Tibial nerve (tissue), 4 donors: Measurements from ENCODE around the gene FRMD4B. TPM values are rescaled to one million over a fixed set of nuclear protein-coding genes. Genes with fewer than 3 reads are reported as not detected.
A peak's percentile ranks its signal among the peaks of the same experiment; 100 is the strongest.
"Not testable (repeated sequence)": the region's sequence is repeated elsewhere in the genome, so short reads cannot be mapped to it uniquely, and the experiment has no call there.

Source experiments
- DNase-seq, 2 donors: peaks; one replicate each; pipeline ENCODE4 v3.0.0-alpha.2; 2019; ENCODE audit warnings: low spot score in 2 of 2
- H3K27ac ChIP-seq, 4 donors: fragments of 200-600 bp; sonication (generic) in 3 of 4; one replicate each; pipeline ENCODE4 v1.5.1; 2017 to 2019; ENCODE audit warnings: mild to moderate bottlenecking in 1 of 4
- H3K27me3 ChIP-seq, 2 donors: fragments of 200-600 bp; sonication (generic) in 1 of 2; one replicate each; pipeline versions ENCODE4 v1.5.1 to v1.6.0; 2017 to 2019
- H3K36me3 ChIP-seq, 3 donors: fragments of 200-600 bp; sonication (generic); one replicate each; pipeline ENCODE4 v1.5.1; 2018 to 2019
- H3K4me1 ChIP-seq, 4 donors: fragments of 200-600 bp; sonication (generic) in 3 of 4; one replicate each; pipeline ENCODE4 v1.5.1; 2017 to 2019
- H3K4me3 ChIP-seq, 4 donors: fragments of 200-600 bp; sonication (generic) in 3 of 4; one replicate each; pipeline ENCODE4 v1.5.1; 2017 to 2019; ENCODE audit warnings: mild to moderate bottlenecking in 1 of 4, moderate library complexity in 1 of 4
- H3K9me3 ChIP-seq, 4 donors: fragments of 200-600 bp; sonication (generic) in 3 of 4; one replicate each; pipeline ENCODE4 v1.5.1; 2017 to 2019
- CTCF ChIP-seq, 5 experiments: fragments of 200-600 bp in 3 of 5; fragments of 450-650 bp in 2 of 5; sonication (generic) in 3 of 5; IDR thresholded peaks; one replicate each; pipeline ENCODE4 v1.5.1; 2016 to 2019; ENCODE audit warnings: antibody characterized with exemption in 5 of 5, mild to moderate bottlenecking in 3 of 5, moderate library complexity in 2 of 5
- EP300 ChIP-seq, 2 donors: sonication (generic); formaldehyde crosslinking; IDR thresholded peaks; one replicate each; pipeline ENCODE4 v1.6.1; 2017; ENCODE audit warnings: antibody characterized with exemption in 2 of 2, mild to moderate bottlenecking in 1 of 2
- POLR2A ChIP-seq, 2 donors: fragments of 450-650 bp; IDR thresholded peaks; one replicate each; pipeline ENCODE4 v1.6.1; 2017; ENCODE audit warnings: antibody characterized with exemption in 2 of 2, mild to moderate bottlenecking in 2 of 2, moderate library complexity in 2 of 2
- WGBS, 2 donors: methylation state at CpG; one replicate each; pipeline ENCODE4 v1.1.5; 2018; 5-methylcytosine and 5-hydroxymethylcytosine counted together
- total RNA-seq, 4 donors: library from RNA; depleted of rRNA; stranded (reverse); fragments of >200 nt; gene quantifications; one replicate each; pipeline ENCODE4 v1.1.0, GENCODE V29; 2016

FRMD4B gene
- total RNA-seq, 4 donors from 2014 or later, result 41.7 to 62.1 (median 56.1) TPM

GRCh38 chr3:69326855-69327300 is 59.0 kb downstream of the FRMD4B start:
- H3K27ac ChIP-seq, result peak overlapping the region in 3 of 4 donors; percentile 15 to 57 (median 45)

GRCh38 chr3:69325151-69325550 is 60.7 kb downstream of the FRMD4B start:
- Histone ChIP-seq H3K4me1 (peaks cover 0 to 62% (median 11%) of the 10 kb centered on the region in 4 donors), H3K4me3 (no peak overlapping the region), H3K27ac (no peak overlapping the region), H3K36me3 (no peaks in the 10 kb centered on the region), H3K9me3 (no peaks in the 10 kb centered on the region), H3K27me3 (no peaks in the 10 kb centered on the region)
- DNase-seq, result no peak
- TF ChIP-seq POLR2A (IDR thresholded peaks at IDR 0.05) (no peak), EP300 (IDR thresholded peaks at IDR 0.05) (no peak), CTCF (IDR thresholded peaks at IDR 0.05) (no peak)
- WGBS, 2 donors, result 61 to 68% methylated on average over 2 of the region's 2 CpGs

More at GRCh38 chr3:69326855-69327300, 59.0 kb downstream of the FRMD4B start:
- Histone ChIP-seq H3K4me1 (peaks cover 0 to 60% (median 11%) of the 10 kb centered on the region in 4 donors), H3K36me3 (no peaks in the 10 kb centered on the region), H3K4me3 (no peak overlapping the region), H3K27me3 (no peaks in the 10 kb centered on the region), H3K9me3 (no peaks in the 10 kb centered on the region)
- WGBS, 2 donors, result 25 to 37% methylated on average over 4 of the region's 4 CpGs
- no peak for DNase-seq
- TF ChIP-seq POLR2A (IDR thresholded peaks at IDR 0.05) (no peak), CTCF (IDR thresholded peaks at IDR 0.05) (no peak), EP300 (IDR thresholded peaks at IDR 0.05) (no peak)

GRCh38 chr3:69324362-69325025 is 61.4 kb downstream of the FRMD4B start:
- H3K4me3 ChIP-seq, result no peak overlapping the region
- DNase-seq, result no peak
- peaks cover 0 to 62% (median 11%) of the 10 kb centered on the region in 4 donors for H3K4me1 ChIP-seq
- no peak overlapping the region for H3K27ac ChIP-seq
- no peaks in the 10 kb centered on the region for H3K27me3 ChIP-seq
- TF ChIP-seq EP300 (IDR thresholded peaks at IDR 0.05), result peak in 1 of 2 donors; percentile 40
- TF ChIP-seq CTCF (IDR thresholded peaks at IDR 0.05), result peak in 2 of 5 experiments; percentile 7 to 26
- no peak for TF ChIP-seq POLR2A (IDR thresholded peaks at IDR 0.05)
- no peaks in the 10 kb centered on the region for H3K9me3 ChIP-seq
- WGBS, 2 donors, result 65 to 68% methylated on average over 7 of the region's 7 CpGs
- no peaks in the 10 kb centered on the region for H3K36me3 ChIP-seq

- Histone ChIP-seq H3K27ac (no peak overlapping the region), H3K27me3 (no peaks in the 10 kb centered on the region), H3K36me3 (no peaks in the 10 kb centered on the region), H3K4me3 (no peak overlapping the region), H3K9me3 (no peaks in the 10 kb centered on the region), H3K4me1 (peaks cover 0 to 60% (median 11%) of the 10 kb centered on the region in 4 donors)
- 93 to 95% methylated on average over 1 of the region's 1 CpG for WGBS, 2 donors
- no peak for DNase-seq
- TF ChIP-seq CTCF (IDR thresholded peaks at IDR 0.05) (no peak), POLR2A (IDR thresholded peaks at IDR 0.05) (no peak), EP300 (IDR thresholded peaks at IDR 0.05) (no peak)
Observed at GRCh38 chr3:69323941-69324340, 61.9 kb downstream of the FRMD4B start.

- not testable (repeated sequence) for H3K4me3 ChIP-seq, H3K27me3 ChIP-seq, DNase-seq, H3K27ac ChIP-seq, H3K36me3 ChIP-seq, H3K9me3 ChIP-seq
- peaks cover 0 to 47% (median 7%) of the 10 kb centered on the region in 4 donors for H3K4me1 ChIP-seq
- WGBS, 2 donors, result 94 to 97% methylated on average over 4 of the region's 4 CpGs
Observed at GRCh38 chr3:69322512-69322911, 63.4 kb downstream of the FRMD4B start.
